Esophagus (tissue), 2 donors: ENCODE results near the gene FBXL12. TPM values are rescaled to one million over a fixed set of nuclear protein-coding genes. Genes with fewer than 3 reads are reported as not detected.
A peak's percentile ranks its signal among the peaks of the same experiment; 100 is the strongest.
"Not testable (repeated sequence)": the region's sequence is repeated elsewhere in the genome, so short reads cannot be mapped to it uniquely, and the experiment has no call there.

ENCODE experiments used
- H3K27ac ChIP-seq, 2 donors: one replicate each; pipeline ENCODE4 v1.5.1; 2013; ENCODE audit warnings: low read depth in 2 of 2, mild to moderate bottlenecking in 2 of 2, inconsistent platforms in 1 of 2, low read length in 1 of 2, moderate library complexity in 1 of 2
- H3K27me3 ChIP-seq, 2 donors: one replicate each; pipeline ENCODE4 v1.6.1; 2013; ENCODE audit warnings: low read length in 2 of 2, control low read depth in 1 of 2, mild to moderate bottlenecking in 1 of 2; ENCODE audit not compliant: insufficient read depth in 2 of 2, control insufficient read depth in 1 of 2
- H3K36me3 ChIP-seq, 2 donors: one replicate each; pipeline ENCODE4 v1.6.1; 2013; ENCODE audit warnings: low read length in 1 of 2; ENCODE audit not compliant: control insufficient read depth in 2 of 2, insufficient read depth in 2 of 2
- H3K4me1 ChIP-seq, 2 donors: one replicate each; pipeline ENCODE4 v1.6.1; 2013; ENCODE audit warnings: low read length in 1 of 2; ENCODE audit not compliant: control insufficient read depth in 2 of 2, insufficient read depth in 2 of 2
- H3K4me3 ChIP-seq, 2 donors: one replicate each; pipeline ENCODE4 v1.5.1; 2013; ENCODE audit warnings: low read length in 2 of 2, mild to moderate bottlenecking in 2 of 2, low read depth in 1 of 2, moderate library complexity in 1 of 2
- H3K9me3 ChIP-seq, 2 donors: one replicate each; pipeline ENCODE4 v1.6.1; 2013; ENCODE audit warnings: mild to moderate bottlenecking in 2 of 2, low read depth in 1 of 2, low read length in 1 of 2, moderate library complexity in 1 of 2; ENCODE audit not compliant: control insufficient read depth in 2 of 2, insufficient read depth in 1 of 2
- WGBS, 2 donors: extraction: QIAGEN DNeasy Blood & Tissue Kit; methylation state at CpG; one replicate each; pipeline ENCODE4 v1.1.7; 2013; 5-methylcytosine and 5-hydroxymethylcytosine counted together
- polyA plus RNA-seq, 2 donors: library from polyadenylated mRNA; stranded (reverse); fragments of 200-250 nt; gene quantifications; one replicate each; pipeline ENCODE4 v1.2.3, GENCODE V29; 2013
- donor health status: healthy with polysubstance abuse.
- donor health status: Bipolar disorder and iron deficiency.

Gene FBXL12
- polyA plus RNA-seq, 2 donors, result 14.8 to 15.3 TPM

DNA sequence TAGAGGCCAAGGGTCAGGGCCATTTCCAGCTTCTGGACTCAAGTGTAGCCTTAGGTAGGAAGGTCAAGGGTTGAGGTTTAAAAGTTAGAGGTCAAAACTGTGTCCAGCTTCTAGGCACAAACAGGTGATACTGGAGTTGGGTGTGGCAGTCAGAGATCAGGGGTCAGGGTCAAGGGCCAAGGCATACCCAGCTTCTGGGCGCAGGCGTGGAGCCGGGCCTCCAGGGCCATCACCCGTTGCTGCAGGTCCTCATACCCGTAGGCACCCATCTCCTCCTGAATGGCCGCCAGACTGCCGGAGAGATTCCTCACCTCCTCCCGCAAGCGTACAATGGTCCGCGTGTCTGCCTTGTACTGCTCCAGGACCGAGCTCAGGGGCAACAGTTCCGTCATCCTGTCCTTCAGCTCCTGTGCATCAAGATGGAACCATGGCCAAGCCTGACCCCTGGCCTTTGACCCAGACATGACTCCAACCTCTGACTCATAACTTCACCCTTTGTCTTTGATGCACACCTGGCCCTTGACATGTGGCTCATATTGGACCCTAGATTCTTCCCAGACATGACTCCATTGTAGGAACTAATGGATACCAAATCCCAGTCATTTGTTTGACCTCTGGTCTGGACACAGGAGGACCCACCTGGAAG lies 38.3 kb upstream of the FBXL12 start:
- WGBS, 2 donors, result 92 to 94% methylated on average over 13 of the region's 13 CpGs
- no peak overlapping the region for H3K27ac ChIP-seq

DNA sequence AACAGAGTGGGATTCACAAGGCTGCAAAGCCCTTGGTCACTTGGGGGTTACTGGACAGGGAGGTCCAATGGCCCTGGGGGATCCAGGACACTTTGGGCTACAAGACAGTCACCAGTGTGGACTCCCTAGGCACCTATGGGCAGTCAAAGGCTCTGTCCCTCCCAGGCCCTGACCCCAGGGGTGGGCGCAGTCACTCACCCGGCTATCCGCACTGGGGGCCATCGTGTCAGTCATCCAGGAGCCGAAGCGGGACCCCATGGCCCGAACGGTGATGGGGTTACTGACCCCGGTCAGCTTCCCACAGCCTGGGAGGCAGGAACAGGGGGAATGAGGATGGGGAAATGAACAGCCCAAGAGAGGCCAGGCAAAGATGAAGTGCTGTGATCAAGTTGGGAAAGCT lies 37.7 kb upstream of the FBXL12 start:
- no peaks in the 10 kb centered on the region for H3K36me3 ChIP-seq
- no peaks in the 10 kb centered on the region for H3K9me3 ChIP-seq
- H3K4me1 ChIP-seq, result peaks cover 0 to 3% of the 10 kb centered on the region in 2 donors
- no peak overlapping the region for H3K4me3 ChIP-seq
- no peaks in the 10 kb centered on the region for H3K27me3 ChIP-seq
- WGBS, 2 donors, result 96 to 98% methylated on average over 9 of the region's 9 CpGs
- H3K27ac ChIP-seq, result no peak overlapping the region

More for the DNA sequence above, 38.3 kb upstream of the FBXL12 start:
- Histone ChIP-seq H3K36me3 (no peaks in the 10 kb centered on the region), H3K4me1 (peaks cover 0 to 3% of the 10 kb centered on the region in 2 donors), H3K4me3 (no peak overlapping the region), H3K9me3 (no peaks in the 10 kb centered on the region), H3K27me3 (no peaks in the 10 kb centered on the region)

DNA sequence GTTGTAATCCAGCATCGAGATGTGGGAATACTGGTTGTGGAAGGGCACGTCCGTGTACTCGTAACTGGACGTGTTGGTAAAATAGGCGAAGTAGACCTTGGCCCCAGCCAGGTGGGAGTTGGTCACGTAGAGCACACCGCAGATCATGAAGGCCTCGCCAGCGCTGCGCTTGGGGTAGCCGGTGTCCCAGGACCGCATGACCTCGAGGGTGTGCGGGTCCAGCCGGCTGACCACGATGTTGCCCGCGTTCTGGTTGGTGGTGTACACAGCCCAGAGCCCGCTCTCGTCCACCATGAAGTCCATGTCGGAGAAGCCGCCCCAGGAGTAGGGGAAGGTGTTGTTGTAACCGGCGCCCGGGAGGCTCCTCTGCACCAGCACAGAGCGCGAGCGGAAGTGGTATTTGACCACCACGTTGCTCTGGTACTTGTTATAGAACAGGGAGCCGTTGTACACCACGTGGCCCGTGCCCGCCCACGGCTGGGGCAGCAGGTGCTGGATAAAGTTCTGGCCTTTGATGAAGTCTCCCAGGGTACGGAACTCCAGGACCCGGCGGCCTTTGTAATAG lies 35.5 kb upstream of the FBXL12 start:
- Histone ChIP-seq H3K27me3 (no peaks in the 10 kb centered on the region), H3K36me3 (peaks cover 0 to 4% of the 10 kb centered on the region in 2 donors), H3K4me1 (peaks cover 0 to 3% of the 10 kb centered on the region in 2 donors), H3K27ac (no peak overlapping the region), H3K9me3 (no peaks in the 10 kb centered on the region), H3K4me3 (no peak overlapping the region)
- WGBS, 2 donors, result 95 to 96% methylated on average over 38 of the region's 38 CpGs

DNA sequence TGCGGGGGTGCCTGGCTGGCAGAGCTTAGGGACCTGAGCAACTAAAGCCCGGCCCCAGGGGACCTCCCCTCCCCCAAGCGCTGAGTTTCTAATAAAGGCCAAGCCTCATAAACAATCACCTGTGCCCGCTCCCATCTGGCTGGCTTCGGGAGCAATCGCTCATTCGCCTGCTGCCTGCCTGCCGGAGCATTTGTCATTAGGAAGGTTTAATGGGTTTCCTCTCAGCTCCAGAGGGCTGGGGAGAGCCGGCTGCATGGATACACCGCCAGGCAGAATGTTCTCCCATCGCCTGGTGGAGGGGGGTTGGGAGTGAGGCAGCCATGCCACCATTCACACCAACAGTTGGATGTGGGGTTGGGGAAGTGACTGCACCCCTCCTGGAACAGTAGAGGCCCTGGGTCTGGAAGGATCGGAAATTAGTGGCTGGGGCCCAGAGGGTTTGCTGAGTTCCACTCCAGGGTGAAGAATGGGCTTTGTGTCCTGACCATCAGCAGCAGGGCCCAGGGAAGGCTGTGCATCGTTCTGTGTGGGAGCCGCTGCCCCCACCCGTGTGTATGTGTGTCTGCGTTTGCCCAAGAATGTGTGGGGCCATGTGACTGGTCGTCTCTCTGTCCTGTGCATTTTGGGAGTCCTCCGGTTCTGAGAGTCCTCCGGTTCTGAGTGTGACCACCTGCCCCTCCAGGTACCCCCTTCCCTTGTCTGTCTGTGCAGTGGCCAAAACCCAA lies 31.5 kb upstream of the FBXL12 start:
- Histone ChIP-seq H3K36me3 (peaks cover 0 to 24% of the 10 kb centered on the region in 2 donors), H3K4me3 (no peak overlapping the region), H3K27ac (no peak overlapping the region), H3K27me3 (no peaks in the 10 kb centered on the region), H3K9me3 (no peaks in the 10 kb centered on the region), H3K4me1 (peaks cover 3 to 14% of the 10 kb centered on the region in 2 donors)
- WGBS, 2 donors, result 70 to 78% methylated on average over 18 to 19 of the region's 19 CpGs

DNA sequence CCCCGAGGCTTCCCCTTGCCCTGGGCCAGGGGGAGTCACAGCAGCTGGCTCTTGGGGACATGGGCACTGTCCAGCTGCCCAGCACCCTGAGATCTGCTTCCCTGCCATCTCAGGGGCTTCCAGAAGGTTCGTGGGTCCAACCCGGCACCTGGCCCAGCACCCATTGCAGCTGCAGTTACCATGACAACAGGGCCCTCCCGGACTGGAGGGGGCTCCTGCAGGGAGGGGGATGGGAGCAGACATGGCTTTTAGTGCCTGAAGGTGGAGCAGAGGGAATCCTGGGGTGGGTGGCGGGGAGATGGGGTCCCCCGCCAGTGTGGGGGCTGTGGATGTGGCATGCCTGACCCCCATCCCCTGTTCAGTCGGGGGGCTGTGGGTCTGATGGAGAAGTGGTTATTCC lies 30.9 kb upstream of the FBXL12 start:
- 74 to 78% methylated on average over 7 of the region's 7 CpGs for WGBS, 2 donors
- Histone ChIP-seq H3K4me3 (no peak overlapping the region), H3K9me3 (no peaks in the 10 kb centered on the region), H3K27ac (no peak overlapping the region), H3K36me3 (peaks cover 1 to 24% of the 10 kb centered on the region in 2 donors), H3K4me1 (peaks cover 3 to 14% of the 10 kb centered on the region in 2 donors), H3K27me3 (no peaks in the 10 kb centered on the region)

DNA sequence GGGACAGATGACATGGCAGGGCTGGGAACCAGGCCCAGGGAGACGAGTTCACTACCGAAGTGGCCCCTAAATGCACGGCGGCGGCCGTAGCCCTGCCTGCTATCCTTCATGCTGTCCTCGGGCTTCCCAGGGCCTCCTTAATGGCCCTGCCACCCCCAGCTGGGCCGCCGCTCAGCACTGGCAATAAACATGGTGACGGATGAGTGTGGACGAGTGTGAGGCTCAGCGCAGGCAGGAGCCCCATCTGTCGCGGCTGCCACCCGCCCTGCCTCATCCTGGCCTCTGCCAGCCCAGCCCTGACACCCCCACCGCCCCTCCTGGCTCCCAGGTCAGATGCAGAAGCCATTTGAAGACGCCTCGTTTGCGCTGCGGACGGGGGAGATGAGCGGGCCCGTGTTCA lies 29.9 kb upstream of the FBXL12 start:
- H3K4me3 ChIP-seq, result no peak overlapping the region
- peaks cover 2 to 29% of the 10 kb centered on the region in 2 donors for H3K36me3 ChIP-seq
- WGBS, 2 donors, result 85% methylated on average over 20 to 23 of the region's 23 CpGs
- no peaks in the 10 kb centered on the region for H3K9me3 ChIP-seq
- H3K27ac ChIP-seq, result no peak overlapping the region
- H3K27me3 ChIP-seq, result no peaks in the 10 kb centered on the region
- H3K4me1 ChIP-seq, result peaks cover 3 to 14% of the 10 kb centered on the region in 2 donors

DNA sequence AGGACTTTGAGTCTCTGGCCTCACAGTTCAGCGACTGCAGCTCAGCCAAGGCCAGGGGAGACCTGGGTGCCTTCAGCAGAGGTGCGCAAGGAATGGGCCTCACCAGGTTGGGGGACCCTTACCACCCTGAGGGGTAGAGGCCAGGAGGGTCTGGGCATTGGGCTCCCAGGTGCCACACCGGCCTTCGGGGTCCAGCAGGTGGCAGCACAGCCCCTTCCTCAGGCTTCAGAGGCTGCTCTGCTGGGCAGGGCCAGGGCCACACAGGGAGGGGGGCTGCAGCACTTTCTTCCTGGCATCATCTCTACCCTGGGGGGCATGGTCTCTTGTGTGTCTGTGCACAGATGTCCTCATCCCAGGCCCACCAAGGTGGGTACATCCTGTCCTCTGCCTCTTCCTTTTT lies 29.2 kb upstream of the FBXL12 start:
- Histone ChIP-seq H3K27ac (no peak overlapping the region), H3K27me3 (no peaks in the 10 kb centered on the region), H3K4me1 (peaks cover 3 to 14% of the 10 kb centered on the region in 2 donors), H3K36me3 (peaks cover 4 to 34% of the 10 kb centered on the region in 2 donors), H3K9me3 (no peaks in the 10 kb centered on the region), H3K4me3 (no peak overlapping the region)
- WGBS, 2 donors, result 72 to 77% methylated on average over 4 of the region's 4 CpGs

DNA sequence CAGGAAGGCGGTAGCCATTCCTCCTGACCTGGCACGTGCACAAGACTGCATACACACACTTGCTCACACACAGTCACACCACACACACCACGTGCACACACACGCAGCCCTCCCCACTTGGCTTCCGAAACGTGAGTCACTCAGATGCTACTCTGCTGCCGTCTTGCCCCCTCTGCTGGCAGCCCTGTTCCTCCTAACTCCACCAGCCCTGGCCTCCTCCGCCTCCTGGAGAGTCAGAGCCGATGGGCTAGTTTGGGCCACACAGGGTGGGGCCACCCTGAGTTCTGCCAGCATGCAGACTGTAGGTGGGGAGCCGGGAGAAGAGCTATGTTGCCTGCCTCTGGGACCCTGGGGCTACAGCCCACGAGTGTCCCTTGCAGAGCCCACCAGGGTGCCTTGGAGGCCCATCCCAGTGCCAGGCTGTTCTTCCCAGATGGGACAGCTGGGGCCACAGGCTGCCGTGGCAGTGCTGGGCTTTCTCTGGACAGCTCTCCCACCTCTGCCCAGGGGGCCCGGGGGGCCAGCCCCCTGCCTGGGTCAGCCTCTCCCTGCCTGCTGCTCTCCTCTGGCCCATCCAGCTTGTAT lies 28.3 kb upstream of the FBXL12 start:
- H3K9me3 ChIP-seq, result no peaks in the 10 kb centered on the region
- no peak overlapping the region for H3K4me3 ChIP-seq
- H3K36me3 ChIP-seq, result peaks cover 12 to 42% of the 10 kb centered on the region in 2 donors
- 37 to 55% methylated on average over 13 of the region's 13 CpGs for WGBS, 2 donors
- H3K27me3 ChIP-seq, result no peaks in the 10 kb centered on the region
- peak overlapping the region in 1 of 2 donors; percentile 34 for H3K27ac ChIP-seq
- H3K4me1 ChIP-seq, result peaks cover 3 to 14% of the 10 kb centered on the region in 2 donors

DNA sequence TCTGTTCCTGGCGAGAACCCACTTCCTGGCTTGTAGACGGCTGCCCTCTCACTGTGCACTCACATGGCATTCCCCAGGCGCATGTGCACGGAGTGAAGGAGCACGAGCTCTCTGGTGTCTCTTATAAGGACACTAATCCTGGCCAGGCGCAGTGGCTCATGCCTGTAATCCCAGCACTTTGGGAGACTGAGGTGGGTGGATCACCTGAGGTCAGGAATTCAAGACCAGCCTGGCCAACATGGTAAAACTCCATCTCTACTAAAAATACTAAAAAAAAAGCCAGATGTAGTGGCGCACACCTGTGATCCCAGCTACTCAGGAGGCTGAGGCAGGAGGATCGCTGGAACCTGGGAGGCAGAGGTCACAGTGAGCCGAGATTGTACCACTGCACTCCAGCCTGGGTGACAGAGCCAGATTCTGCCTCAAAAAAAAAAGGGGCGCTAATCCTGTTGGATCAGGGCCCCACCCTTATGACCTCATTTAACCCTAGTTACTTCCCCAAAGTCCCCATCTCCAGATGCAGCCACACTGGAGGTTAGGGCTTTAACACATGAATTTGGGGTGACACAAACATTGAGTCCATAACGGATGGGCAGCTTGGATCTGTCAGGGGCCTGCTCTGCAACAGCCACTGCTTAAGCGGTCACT lies 24.9 kb upstream of the FBXL12 start:
- H3K4me3 ChIP-seq, H3K27ac ChIP-seq, H3K9me3 ChIP-seq, H3K27me3 ChIP-seq: not testable (repeated sequence)
- WGBS, 2 donors, result 93 to 98% methylated on average over 11 to 12 of the region's 12 CpGs
- peaks cover 18 to 54% of the 10 kb centered on the region in 2 donors for H3K36me3 ChIP-seq
- peaks cover 3 to 14% of the 10 kb centered on the region in 2 donors for H3K4me1 ChIP-seq
